Body of pancreas (tissue), 4 donors: ENCODE results near the gene GCG.

Experiments
- CTCF ChIP-seq, 7 experiments: fragments of 450-650 bp in 4 of 7; fragments of 200-600 bp in 3 of 7; sonication (generic) in 3 of 7; IDR thresholded peaks; one replicate each; pipeline ENCODE4 v1.5.1; 2016 to 2019; ENCODE audit warnings: antibody characterized with exemption in 7 of 7
- POLR2A ChIP-seq, 3 donors: fragments of 450-650 bp; IDR thresholded peaks; one replicate each; pipeline ENCODE4 v1.6.1; 2016; ENCODE audit warnings: antibody characterized with exemption in 3 of 3, mild to moderate bottlenecking in 2 of 3

DNA sequence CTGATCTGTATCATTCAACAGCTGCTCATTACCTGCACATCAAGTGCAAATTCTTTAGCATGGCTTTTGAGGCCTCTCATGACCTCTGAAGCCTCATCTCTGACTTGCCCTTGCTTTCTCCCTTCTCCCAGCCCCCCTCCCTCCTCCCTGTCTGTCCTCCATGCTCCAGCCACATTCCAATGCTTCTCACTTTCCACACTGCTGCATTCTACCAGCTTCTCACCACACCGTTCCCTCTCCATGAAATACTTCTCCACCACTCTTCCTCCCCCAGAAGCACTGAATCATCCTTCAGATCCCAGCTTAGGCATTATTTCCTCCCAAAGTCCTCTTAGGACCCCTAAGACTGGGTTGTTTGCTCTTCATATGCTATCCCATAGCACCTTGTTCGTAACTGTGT is 26.9 kb downstream of the GCG start:
- no peak for TF ChIP-seq CTCF (IDR thresholded peaks at IDR 0.05)
- no peak for TF ChIP-seq POLR2A (IDR thresholded peaks at IDR 0.05)
